Globus pallidus (tissue), 1 donor: ENCODE measurements around the gene PPP5C.
"Not testable (repeated sequence)": the region's sequence is repeated elsewhere in the genome, so short reads cannot be mapped to it uniquely, and the experiment has no call there.

Source experiments
- DNase-seq: peaks from one replicate; pipeline ENCODE4 v3.0.0-alpha.2; 2015; ENCODE audit warnings: low spot score

Gene PPP5C

GRCh38 chr19:46366620-46367292 is 19.9 kb downstream of the PPP5C start:
- no peak for DNase-seq

- no peak for DNase-seq
Observed at GRCh38 chr19:46367426-46367825, 20.5 kb downstream of the PPP5C start.

- DNase-seq: no peak
Observed at GRCh38 chr19:46368116-46368515, 21.2 kb downstream of the PPP5C start.

- no peak for DNase-seq
Observed at GRCh38 chr19:46369817-46370216, 22.9 kb downstream of the PPP5C start.

GRCh38 chr19:46371371-46371901 is 24.5 kb downstream of the PPP5C start:
- DNase-seq: no peak

- no peak for DNase-seq
Observed at GRCh38 chr19:46372901-46373490, 26.1 kb downstream of the PPP5C start.

- no peak for DNase-seq
Observed at GRCh38 chr19:46373491-46374359, 26.8 kb downstream of the PPP5C start.

GRCh38 chr19:46374536-46375475 is 27.9 kb downstream of the PPP5C start:
- no peak for DNase-seq

- not testable (repeated sequence) for DNase-seq
Observed at GRCh38 chr19:46375476-46376067, 28.7 kb downstream of the PPP5C start.

GRCh38 chr19:46376241-46377153 is 29.6 kb downstream of the PPP5C start:
- DNase-seq: no peak

- peak; percentile 26 for DNase-seq
Observed at GRCh38 chr19:46378268-46378667, 31.4 kb downstream of the PPP5C start.

GRCh38 chr19:46380690-46381089 is 33.8 kb downstream of the PPP5C start:
- no peak for DNase-seq

GRCh38 chr19:46381346-46381745 is 34.5 kb downstream of the PPP5C start:
- DNase-seq: no peak

GRCh38 chr19:46381756-46382345 is 35.0 kb downstream of the PPP5C start:
- DNase-seq: no peak

GRCh38 chr19:46383171-46383815 is 36.4 kb downstream of the PPP5C start:
- DNase-seq: no peak

- DNase-seq: no peak
Observed at GRCh38 chr19:46383846-46384245, 37.0 kb downstream of the PPP5C start.

- no peak for DNase-seq
Observed at GRCh38 chr19:46384396-46384795, 37.5 kb downstream of the PPP5C start.

GRCh38 chr19:46385636-46386035 is 38.7 kb downstream of the PPP5C start:
- no peak for DNase-seq

GRCh38 chr19:46386151-46386550 is 39.3 kb downstream of the PPP5C start:
- DNase-seq: no peak
